GM10266 (cell line): ENCODE data around the gene TOM1.
"Not testable (repeated sequence)": the region's sequence is repeated elsewhere in the genome, so short reads cannot be mapped to it uniquely, and the experiment has no call there.

Experiments used
- DNase-seq: peaks from one replicate; pipeline ENCODE4 v3.0.0; 2012; ENCODE audit errors: extremely low spot score
- CTCF ChIP-seq: IDR thresholded peaks from 2 replicates; pipeline ENCODE4 v1.5.1; 2012; ENCODE audit warnings: mild to moderate bottlenecking, low read depth; ENCODE audit not compliant: control insufficient read depth, insufficient read depth; ENCODE audit errors: missing control alignments

The TOM1 gene

GRCh38 chr22:35353318-35353717 lies 53.6 kb downstream of the TOM1 start:
- DNase-seq, result no peak
- TF ChIP-seq CTCF, result no peak

- TF ChIP-seq CTCF, result no peak
- DNase-seq, result no peak
These were observed 54.4 kb downstream of the TOM1 start for GRCh38 chr22:35354068-35354467.

GRCh38 chr22:35357883-35358621 lies 58.4 kb downstream of the TOM1 start:
- no peak for TF ChIP-seq CTCF
- DNase-seq, result no peak

- DNase-seq, result no peak
- TF ChIP-seq CTCF, result no peak
These were observed 59.8 kb downstream of the TOM1 start for GRCh38 chr22:35359380-35360065.

- TF ChIP-seq CTCF, result no peak
- DNase-seq, result no peak
These were observed 61.4 kb downstream of the TOM1 start for GRCh38 chr22:35361001-35361558.

GRCh38 chr22:35363566-35364086 lies 63.9 kb downstream of the TOM1 start:
- no peak for DNase-seq
- TF ChIP-seq CTCF, result no peak

GRCh38 chr22:35364230-35364629 lies 64.5 kb downstream of the TOM1 start:
- not testable (repeated sequence) for DNase-seq
